Measurements from ENCODE around the gene G0S2. TPM values are rescaled to one million over a fixed set of nuclear protein-coding genes. Genes with fewer than 3 reads are reported as not detected.

G0S2 gene
- total RNA-seq, 1 experiment from 2014 or later: 620 TPM

- Histone ChIP-seq H3K9me2 (replicated peaks; ENCODE audit: low read length) (no peaks in the 10 kb centered on the region), H3K4me1 (ENCODE audit: insufficient read depth, low read length) (peaks cover 81% of the 10 kb centered on the region), H3K9ac (ENCODE audit: low read length) (peak overlapping the region; percentile 93), H3K36me3 (ENCODE audit: low read depth, low read length) (peaks cover 45% of the 10 kb centered on the region), H2AFZ (ENCODE audit: low read length) (no peak overlapping the region), H3K4me3 (ENCODE audit: low read length) (peak overlapping the region; percentile 82), H3K4me2 (ENCODE audit: low read length) (peak overlapping the region; percentile 97), H4K20me1 (ENCODE audit: low read length) (peaks cover 45% of the 10 kb centered on the region), H3K27ac (ENCODE audit: low read length) (peak overlapping the region; percentile 95), H3K27me3 (ENCODE audit: low read length) (no peaks in the 10 kb centered on the region), H3F3A (ENCODE audit: low read length, unreplicated experiment) (peaks cover 24% of the 10 kb centered on the region), H3K79me2 (ENCODE audit: low read length) (peaks cover 82% of the 10 kb centered on the region), H3K9me3 (ENCODE audit: low read length) (no peaks in the 10 kb centered on the region)
- CTCF ChIA-PET: no interaction called here
- POLR2A ChIA-PET (ENCODE audit: unreplicated experiment): no interaction called here
- ATAC-seq (peak; percentile 44), DNase-seq (peak; percentile 95)
- TF ChIP-seq EZH2phosphoT487 (IDR thresholded peaks at IDR 0.05; ENCODE audit: borderline replicate concordance, low read length) (no peak), EZH2 (IDR thresholded peaks at IDR 0.05; ENCODE audit: low read length, unreplicated experiment) (no peak), CTCF (conservative IDR thresholded peaks at IDR 0.05; ENCODE audit: low read depth, low read length) (no peak)
- BruUV-seq (replicated peaks): no TSS peak
- intact Hi-C loops (cut with micrococcal nuclease): no loop called here
Observed at GRCh38 chr1:209651138-209651587, 24.0 kb upstream of the G0S2 start.

- BruUV-seq (replicated peaks): TSS peak; percentile 33
- peaks cover 22% of the 10 kb centered on the region for H3F3A ChIP-seq (ENCODE audit: low read length, unreplicated experiment)
- H3K4me3 ChIP-seq (ENCODE audit: low read length): peak within 1 kb of the TSS; percentile 82
- CTCF ChIA-PET: interaction anchor here (0.6 kb wide), 2 partner anchors 9 to 83 kb away, joined by 3 read pairs; no protein-coding TSS in a partner anchor
- POLR2A ChIA-PET (ENCODE audit: unreplicated experiment): interaction anchor here (0.5 to 2.0 kb wide), 7 partner anchors 12 to 1247 kb away, joined by 3 to 19 read pairs (median 5); partner anchors contain the start of gene G0S2
- H2AFZ ChIP-seq (ENCODE audit: low read length): no peak within 1 kb of the TSS
- no peaks in the 10 kb centered on the region for H3K9me2 ChIP-seq (replicated peaks; ENCODE audit: low read length)
- H3K9ac ChIP-seq (ENCODE audit: low read length): peak within 1 kb of the TSS; percentile 93
- TF ChIP-seq CTCF (conservative IDR thresholded peaks at IDR 0.05; ENCODE audit: low read depth, low read length) (no peak; the same call in 1 of the 2 replicates), EZH2phosphoT487 (IDR thresholded peaks at IDR 0.05; ENCODE audit: borderline replicate concordance, low read length) (no peak)
- H3K36me3 ChIP-seq (ENCODE audit: low read depth, low read length): peaks cover 35% of the 10 kb centered on the region
- H3K79me2 ChIP-seq (ENCODE audit: low read length): peaks cover 72% of the 10 kb centered on the region
- intact Hi-C loops (cut with micrococcal nuclease): no loop called here
- H3K27ac ChIP-seq (ENCODE audit: low read length): peak within 1 kb of the TSS; percentile 95
- ATAC-seq: peak; percentile 16
- peak within 1 kb of the TSS; percentile 97 for H3K4me2 ChIP-seq (ENCODE audit: low read length)
- H4K20me1 ChIP-seq (ENCODE audit: low read length): peaks cover 34% of the 10 kb centered on the region
- H3K9me3 ChIP-seq (ENCODE audit: low read length): no peaks in the 10 kb centered on the region
- DNase-seq: peak; percentile 94
- H3K27me3 ChIP-seq (ENCODE audit: low read length): no peaks in the 10 kb centered on the region
- peaks cover 81% of the 10 kb centered on the region for H3K4me1 ChIP-seq (ENCODE audit: insufficient read depth, low read length)
Observed at GRCh38 chr1:209652121-209652735, 23.0 kb upstream of the G0S2 start, which contains the start of gene LAMB3. Gene LAMB3, minus strand, starts transcription at chr1:209652425. Its CDS starts 1,481 bp downstream, at chr1:209650944.

Measured in PC-3 (cell line).